HepG2 (cell line): ENCODE measurements around the gene CACNA1I.

Experiments used
- HDAC2 ChIP-seq: sonication (generic); formaldehyde crosslinking; IDR thresholded peaks from 2 replicates; pipeline ENCODE4 v1.4.0; 2020; ENCODE audit warnings: missing genetic modification reagents
- SRF ChIP-seq: IDR thresholded peaks from 2 replicates; pipeline ENCODE4 v1.6.1; 2011; ENCODE audit warnings: mild to moderate bottlenecking, low read depth, low read length, moderate library complexity
- ZNF598 ChIP-seq: sonication (generic); formaldehyde crosslinking; IDR thresholded peaks from 2 replicates; pipeline ENCODE4 v1.5.1; 2020; ENCODE audit warnings: mild to moderate bottlenecking, missing genetic modification reagents, borderline replicate concordance
- TF ChIP-seq, protein P1 (sequence below): IDR thresholded peaks from 2 replicates; pipeline ENCODE4 v1.6.1; 2012; ENCODE audit warnings: inconsistent platforms
- TF ChIP-seq, protein P2 (sequence below): sonication (generic); formaldehyde crosslinking; IDR thresholded peaks from 2 replicates; pipeline ENCODE4 v1.5.0; 2020; ENCODE audit warnings: mild to moderate bottlenecking, missing genetic modification reagents, moderate library complexity
- TF ChIP-seq, protein P3 (sequence below): sonication (generic); formaldehyde crosslinking; IDR thresholded peaks from 2 replicates; pipeline ENCODE4 v1.4.0; 2020; ENCODE audit warnings: missing genetic modification reagents

DNA sequence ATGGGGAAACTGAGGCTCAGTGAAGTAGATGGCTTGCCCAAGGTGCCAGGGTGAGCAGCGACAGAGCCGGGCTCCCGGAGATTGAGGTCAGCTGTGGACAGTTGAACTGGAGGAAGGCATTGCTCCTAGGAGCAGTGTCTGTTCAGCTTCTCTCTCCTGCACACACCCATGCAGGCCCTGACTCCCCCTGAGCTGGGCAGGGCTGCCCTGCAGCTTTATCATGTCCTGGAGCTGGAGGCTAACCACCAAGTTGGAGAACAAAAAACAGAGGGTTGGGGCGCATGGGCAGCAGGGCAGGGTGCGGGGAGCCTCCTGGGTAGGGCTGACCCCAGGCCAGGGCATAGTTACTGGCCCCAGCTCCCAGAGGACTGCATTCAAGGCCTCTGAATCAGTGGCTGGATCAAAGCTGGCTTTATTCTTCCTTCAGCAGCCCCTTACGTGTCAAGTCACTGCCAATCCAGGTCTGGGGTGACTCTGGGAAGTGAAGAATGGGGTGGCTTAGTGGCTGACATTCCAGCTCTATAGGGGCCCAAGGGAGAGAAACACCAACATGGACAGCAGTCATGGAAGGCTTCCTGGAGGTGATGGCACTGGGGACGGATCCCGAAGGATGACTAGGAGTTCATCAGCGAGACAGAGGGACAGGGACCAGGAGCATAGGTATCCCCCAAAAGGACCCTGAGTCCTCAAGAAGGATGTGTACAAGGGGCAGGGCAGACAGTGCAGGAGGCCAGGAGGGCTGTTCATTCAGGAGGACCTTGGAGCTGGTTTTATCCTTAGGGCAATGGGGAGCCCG lies 83.8 kb downstream of the CACNA1I start:
- TF ChIP-seq, protein P1, sequence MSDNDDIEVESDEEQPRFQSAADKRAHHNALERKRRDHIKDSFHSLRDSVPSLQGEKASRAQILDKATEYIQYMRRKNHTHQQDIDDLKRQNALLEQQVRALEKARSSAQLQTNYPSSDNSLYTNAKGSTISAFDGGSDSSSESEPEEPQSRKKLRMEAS: no peak
- TF ChIP-seq, protein P2, sequence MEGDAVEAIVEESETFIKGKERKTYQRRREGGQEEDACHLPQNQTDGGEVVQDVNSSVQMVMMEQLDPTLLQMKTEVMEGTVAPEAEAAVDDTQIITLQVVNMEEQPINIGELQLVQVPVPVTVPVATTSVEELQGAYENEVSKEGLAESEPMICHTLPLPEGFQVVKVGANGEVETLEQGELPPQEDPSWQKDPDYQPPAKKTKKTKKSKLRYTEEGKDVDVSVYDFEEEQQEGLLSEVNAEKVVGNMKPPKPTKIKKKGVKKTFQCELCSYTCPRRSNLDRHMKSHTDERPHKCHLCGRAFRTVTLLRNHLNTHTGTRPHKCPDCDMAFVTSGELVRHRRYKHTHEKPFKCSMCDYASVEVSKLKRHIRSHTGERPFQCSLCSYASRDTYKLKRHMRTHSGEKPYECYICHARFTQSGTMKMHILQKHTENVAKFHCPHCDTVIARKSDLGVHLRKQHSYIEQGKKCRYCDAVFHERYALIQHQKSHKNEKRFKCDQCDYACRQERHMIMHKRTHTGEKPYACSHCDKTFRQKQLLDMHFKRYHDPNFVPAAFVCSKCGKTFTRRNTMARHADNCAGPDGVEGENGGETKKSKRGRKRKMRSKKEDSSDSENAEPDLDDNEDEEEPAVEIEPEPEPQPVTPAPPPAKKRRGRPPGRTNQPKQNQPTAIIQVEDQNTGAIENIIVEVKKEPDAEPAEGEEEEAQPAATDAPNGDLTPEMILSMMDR (CRISPR knock-in tag): no peak
- no peak for TF ChIP-seq ZNF598 (CRISPR knock-in tag)
- TF ChIP-seq, protein P3, sequence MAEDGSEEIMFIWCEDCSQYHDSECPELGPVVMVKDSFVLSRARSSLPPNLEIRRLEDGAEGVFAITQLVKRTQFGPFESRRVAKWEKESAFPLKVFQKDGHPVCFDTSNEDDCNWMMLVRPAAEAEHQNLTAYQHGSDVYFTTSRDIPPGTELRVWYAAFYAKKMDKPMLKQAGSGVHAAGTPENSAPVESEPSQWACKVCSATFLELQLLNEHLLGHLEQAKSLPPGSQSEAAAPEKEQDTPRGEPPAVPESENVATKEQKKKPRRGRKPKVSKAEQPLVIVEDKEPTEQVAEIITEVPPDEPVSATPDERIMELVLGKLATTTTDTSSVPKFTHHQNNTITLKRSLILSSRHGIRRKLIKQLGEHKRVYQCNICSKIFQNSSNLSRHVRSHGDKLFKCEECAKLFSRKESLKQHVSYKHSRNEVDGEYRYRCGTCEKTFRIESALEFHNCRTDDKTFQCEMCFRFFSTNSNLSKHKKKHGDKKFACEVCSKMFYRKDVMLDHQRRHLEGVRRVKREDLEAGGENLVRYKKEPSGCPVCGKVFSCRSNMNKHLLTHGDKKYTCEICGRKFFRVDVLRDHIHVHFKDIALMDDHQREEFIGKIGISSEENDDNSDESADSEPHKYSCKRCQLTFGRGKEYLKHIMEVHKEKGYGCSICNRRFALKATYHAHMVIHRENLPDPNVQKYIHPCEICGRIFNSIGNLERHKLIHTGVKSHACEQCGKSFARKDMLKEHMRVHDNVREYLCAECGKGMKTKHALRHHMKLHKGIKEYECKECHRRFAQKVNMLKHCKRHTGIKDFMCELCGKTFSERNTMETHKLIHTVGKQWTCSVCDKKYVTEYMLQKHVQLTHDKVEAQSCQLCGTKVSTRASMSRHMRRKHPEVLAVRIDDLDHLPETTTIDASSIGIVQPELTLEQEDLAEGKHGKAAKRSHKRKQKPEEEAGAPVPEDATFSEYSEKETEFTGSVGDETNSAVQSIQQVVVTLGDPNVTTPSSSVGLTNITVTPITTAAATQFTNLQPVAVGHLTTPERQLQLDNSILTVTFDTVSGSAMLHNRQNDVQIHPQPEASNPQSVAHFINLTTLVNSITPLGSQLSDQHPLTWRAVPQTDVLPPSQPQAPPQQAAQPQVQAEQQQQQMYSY (CRISPR knock-in tag): no peak
- TF ChIP-seq SRF: no peak
- TF ChIP-seq HDAC2 (CRISPR knock-in tag): no peak
